Right lobe of liver (tissue), 4 donors: ENCODE data around the gene CCL3.
"Not testable (repeated sequence)": the region's sequence is repeated elsewhere in the genome, so short reads cannot be mapped to it uniquely, and the experiment has no call there.

Source experiments
- CTCF ChIP-seq, 4 donors: fragments of 200-600 bp in 3 of 4; fragments of 450-650 bp in 1 of 4; IDR thresholded peaks; one replicate each; pipeline versions ENCODE4 v1.5.1 to v1.8.0; 2016 to 2022; ENCODE audit warnings: antibody characterized with exemption in 4 of 4, mild to moderate bottlenecking in 2 of 4
- POLR2A ChIP-seq: fragments of 450-650 bp; IDR thresholded peaks from one replicate; pipeline ENCODE4 v1.6.1; 2017; ENCODE audit warnings: antibody characterized with exemption, mild to moderate bottlenecking
- donor health status: DM: no; HTN: no; CAD: no.
- donor health status: DM: no; HTN: no; CAD: no.
- donor health status: DM: no; HTN: yes; CAD: no.

- not testable (repeated sequence) for TF ChIP-seq POLR2A; CTCF (IDR thresholded peaks at IDR 0.05)
Observed at GRCh38 chr17:36092715-36093114, 2.8 kb upstream of the CCL3 start.
